Stimulated activated naive CD4-positive, alpha-beta T cell (primary cell): Measurements from ENCODE around the gene MRTFA.
A peak's percentile ranks its signal among the peaks of the same experiment; 100 is the strongest.

Source experiments
- DNase-seq, 6 experiments: peaks; one replicate each; lab custom pipeline; 2025; lab: John Stamatoyannopoulos, UW

The MRTFA gene

GRCh38 chr22:40463683-40464082 lies 172.8 kb downstream of the MRTFA start:
- peak in 4 of 6 experiments; percentile 7 to 70 (median 49) for DNase-seq

GRCh38 chr22:40463017-40463631 lies 173.4 kb downstream of the MRTFA start:
- peak in 4 of 6 experiments; percentile 20 to 71 (median 48) for DNase-seq

GRCh38 chr22:40462195-40462984 lies 174.1 kb downstream of the MRTFA start:
- DNase-seq: peak in 2 of 6 experiments; percentile 11 to 14

DNA sequence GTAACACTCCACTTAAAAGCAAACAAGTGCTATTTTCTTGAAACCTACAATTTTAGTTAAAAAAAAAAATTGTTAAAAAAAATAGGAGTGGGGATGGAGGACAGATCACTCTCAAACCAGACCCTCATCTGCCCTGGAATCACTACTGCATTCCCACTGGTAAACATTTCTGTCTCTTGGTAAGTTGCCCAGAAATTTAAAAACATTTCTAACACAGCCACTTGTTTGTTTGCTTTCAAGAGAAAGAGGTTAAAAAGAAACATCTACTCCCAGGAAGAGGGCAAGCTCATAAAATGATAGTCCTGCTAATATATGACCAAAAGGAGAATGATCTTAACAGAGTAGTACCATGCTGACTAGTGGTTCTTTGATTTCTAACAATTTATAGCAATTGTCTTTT lies 182.8 kb downstream of the MRTFA start:
- DNase-seq: no peak

- DNase-seq: no peak
These were observed 183.6 kb downstream of the MRTFA start for GRCh38 chr22:40452730-40453487.

GRCh38 chr22:40451210-40451609 lies 185.3 kb downstream of the MRTFA start:
- DNase-seq: peak in 2 of 6 experiments; percentile 36 to 41

GRCh38 chr22:40450616-40451015 lies 185.9 kb downstream of the MRTFA start:
- no peak for DNase-seq

GRCh38 chr22:40449676-40450035 lies 186.9 kb downstream of the MRTFA start:
- no peak for DNase-seq

- DNase-seq: no peak
These were observed 190.3 kb downstream of the MRTFA start for GRCh38 chr22:40446203-40446602.

DNA sequence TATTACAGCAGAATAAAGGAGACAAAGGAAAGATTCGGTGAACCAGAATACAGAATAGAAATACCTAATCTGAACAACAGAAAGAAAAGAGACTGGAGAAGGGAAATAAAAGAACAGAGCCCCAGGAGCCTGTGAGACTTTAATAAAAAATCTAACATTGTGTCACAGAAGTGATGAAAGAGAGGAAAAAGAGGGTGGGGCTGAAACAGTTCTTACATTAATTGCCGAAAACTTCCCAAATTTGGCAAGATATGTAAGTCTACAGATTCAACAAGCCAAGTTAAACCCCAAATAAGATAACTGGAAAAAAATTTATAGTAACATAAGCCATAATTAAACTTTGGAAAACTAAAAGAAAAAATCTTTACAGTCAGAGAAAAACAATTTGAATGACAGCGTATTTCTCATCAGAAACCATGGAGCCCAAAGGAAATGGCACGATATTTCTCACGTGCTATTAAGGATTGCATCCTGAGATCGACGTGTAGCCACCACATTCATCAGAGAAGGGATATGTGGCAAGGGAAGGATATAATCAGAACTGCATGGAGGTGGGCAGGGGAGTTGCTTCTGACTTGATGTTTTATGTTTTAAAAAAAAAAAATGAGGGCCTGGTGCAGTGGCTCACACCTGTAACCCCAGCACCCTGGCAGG lies 192.2 kb downstream of the MRTFA start:
- no peak for DNase-seq

DNA sequence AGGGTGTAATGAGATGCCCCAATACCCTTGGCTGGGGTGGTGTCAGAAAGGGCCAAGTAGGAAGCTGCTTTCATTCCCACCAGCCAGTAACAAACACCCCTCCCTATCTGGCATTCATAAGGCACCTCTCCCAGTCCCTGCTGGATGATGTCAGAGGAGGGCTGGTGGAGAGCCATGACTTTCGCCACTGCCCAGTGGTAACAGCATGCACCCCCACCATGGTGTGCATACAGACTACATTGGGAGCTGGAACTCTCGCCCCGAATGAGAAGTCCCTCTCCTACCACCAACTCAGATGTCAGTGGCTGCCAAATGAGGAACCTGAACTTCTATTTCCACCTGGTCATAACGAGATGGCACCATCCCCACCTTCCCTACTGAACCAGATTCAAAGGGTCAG lies 192.8 kb downstream of the MRTFA start:
- DNase-seq: no peak

DNA sequence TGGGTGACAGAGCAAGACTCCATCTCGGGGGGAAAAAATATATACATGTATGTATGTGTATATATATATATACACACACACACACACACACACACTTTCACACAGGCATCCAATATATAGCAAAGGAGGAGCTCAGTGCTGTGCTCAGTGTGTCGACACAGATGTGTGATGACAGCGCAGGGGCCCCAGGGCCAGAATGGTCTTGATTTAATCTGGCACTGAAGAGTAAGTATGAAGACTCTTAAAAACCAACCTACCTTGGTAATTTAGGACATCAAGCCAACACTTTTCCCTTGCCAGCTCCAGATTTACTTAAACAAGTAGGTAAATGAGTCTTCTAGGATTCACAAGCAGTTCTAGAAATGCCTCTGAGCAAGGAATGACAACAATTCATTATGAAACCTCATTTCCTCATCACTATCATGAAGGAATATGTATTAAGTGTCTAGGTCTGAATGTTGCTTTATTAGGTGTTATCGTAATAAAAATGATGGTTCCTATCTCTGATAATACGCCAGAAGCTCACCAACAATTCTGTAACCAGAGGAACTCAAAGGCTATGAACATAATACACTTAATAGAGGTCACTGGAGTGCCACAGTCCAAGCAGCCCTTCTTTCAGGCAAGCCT lies 194.6 kb downstream of the MRTFA start:
- no peak for DNase-seq

- DNase-seq: peak in 4 of 6 experiments; percentile 33 to 75 (median 58)
These were observed 199.8 kb downstream of the MRTFA start for GRCh38 chr22:40436505-40437431.

DNA sequence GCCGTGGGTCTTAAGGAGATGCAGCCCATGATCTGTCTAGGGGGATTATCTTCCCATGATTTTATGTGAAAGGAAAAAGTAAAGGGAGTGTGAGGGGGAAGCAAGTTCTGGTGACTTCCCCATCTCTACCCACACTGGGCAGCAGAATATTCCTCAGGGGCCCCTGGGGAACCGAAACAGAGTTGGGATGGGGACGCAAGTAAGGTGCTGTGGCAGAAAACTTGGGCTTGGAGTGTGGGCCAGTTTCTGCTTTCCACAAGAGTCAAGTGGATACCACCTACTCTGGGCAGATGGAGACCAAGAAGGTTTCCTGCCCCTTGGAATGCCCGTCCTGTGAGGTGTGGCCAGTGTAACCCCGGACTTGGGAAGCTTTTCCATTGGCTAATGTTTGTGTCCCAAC lies 201.8 kb downstream of the MRTFA start:
- DNase-seq: no peak

- DNase-seq: no peak
These were observed 202.4 kb downstream of the MRTFA start for GRCh38 chr22:40434106-40434505.

DNA sequence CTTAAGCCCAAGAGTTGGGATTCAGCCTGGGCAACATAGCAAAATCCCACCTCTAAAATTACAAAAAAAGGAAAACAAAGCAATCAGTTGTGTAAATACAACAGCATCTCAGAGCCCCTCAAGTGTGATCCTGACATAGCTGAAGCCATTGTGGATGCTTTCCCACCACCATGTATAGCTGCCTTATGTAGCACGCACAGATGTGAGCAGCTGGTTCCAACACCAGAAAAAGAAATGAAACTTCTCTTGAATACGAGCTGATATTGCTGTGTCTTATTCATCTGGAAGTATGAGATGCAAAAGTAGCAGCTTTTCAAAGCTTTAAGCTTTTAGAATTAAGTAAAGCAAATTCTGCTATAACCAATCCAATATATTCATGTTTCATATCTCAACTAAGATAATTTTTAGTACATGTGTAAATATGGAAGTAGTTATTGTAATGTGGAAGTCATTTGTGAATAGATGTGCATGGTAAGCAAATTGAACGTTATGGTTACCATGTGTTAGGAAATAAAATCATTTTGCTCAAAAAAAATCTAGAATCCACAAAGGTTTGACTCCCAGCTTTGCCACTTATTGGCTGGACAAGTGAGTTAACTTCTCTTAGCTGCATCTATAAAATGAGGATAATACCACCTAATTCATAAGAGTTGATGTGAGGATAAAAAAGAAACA lies 203.0 kb downstream of the MRTFA start:
- no peak for DNase-seq

GRCh38 chr22:40432625-40433024 lies 203.9 kb downstream of the MRTFA start:
- no peak for DNase-seq

DNA sequence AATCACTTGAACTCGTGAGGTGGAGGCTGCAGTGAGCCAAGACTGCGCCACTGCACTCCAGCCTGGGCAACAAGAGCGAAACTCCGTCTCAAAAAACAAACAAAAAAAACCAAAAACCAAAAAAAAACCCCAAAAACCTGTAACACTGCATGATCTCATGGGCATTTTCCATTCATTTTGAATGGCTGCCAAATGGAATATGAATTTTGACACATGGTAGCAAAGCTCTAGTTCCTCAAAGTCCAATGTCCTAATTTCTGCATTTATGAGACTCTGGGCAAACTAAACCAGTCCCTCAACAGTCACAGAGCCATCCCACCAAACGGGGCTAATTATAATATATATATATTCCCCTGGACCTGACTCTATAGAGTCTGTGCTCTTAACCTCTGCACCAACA lies 204.4 kb downstream of the MRTFA start:
- DNase-seq: no peak

- no peak for DNase-seq
These were observed 205.5 kb downstream of the MRTFA start for GRCh38 chr22:40430991-40431390.

- DNase-seq: no peak
These were observed 207.0 kb downstream of the MRTFA start for GRCh38 chr22:40429481-40429880.
